Measurements from ENCODE around the gene PRAME.

- TF ChIP-seq EZH2 (IDR thresholded peaks at IDR 0.05; ENCODE audit: low read depth) (no peak), CTCF (conservative IDR thresholded peaks at IDR 0.05) (no peak)
Measured at GRCh38 chr22:22583030-22583429, 24.0 kb upstream of the PRAME start.
